HG02798 (cell line): Measurements from ENCODE around the gene ZFYVE28.

Experiments used
- ATAC-seq: cut with Tn5 transposase; IDR thresholded peaks from one replicate; pipeline ENCODE4 v1.9.1; 2021; ENCODE audit warnings: mild to moderate bottlenecking; ENCODE audit not compliant: unreplicated experiment, poor library complexity

Gene ZFYVE28

GRCh38 chr4:2266821-2267220 lies 151.6 kb downstream of the ZFYVE28 start:
- no peak for ATAC-seq

GRCh38 chr4:2266181-2266580 lies 152.3 kb downstream of the ZFYVE28 start:
- ATAC-seq = no peak

- ATAC-seq = no peak
These were observed 153.0 kb downstream of the ZFYVE28 start for GRCh38 chr4:2265113-2266110.

GRCh38 chr4:2264481-2265041 lies 153.9 kb downstream of the ZFYVE28 start:
- no peak for ATAC-seq

GRCh38 chr4:2263926-2264321 lies 154.5 kb downstream of the ZFYVE28 start:
- no peak for ATAC-seq

GRCh38 chr4:2262944-2263250 lies 155.5 kb downstream of the ZFYVE28 start:
- no peak for ATAC-seq

- peak; percentile 91 for ATAC-seq
These were observed 156.1 kb downstream of the ZFYVE28 start for GRCh38 chr4:2262145-2262943.

- no peak for ATAC-seq
These were observed 156.6 kb downstream of the ZFYVE28 start, which contains the start of gene MXD4 for GRCh38 chr4:2261853-2262144. MXD4 (minus strand) TSS chr4:2262109; CDS start chr4:2261980, 129 bp downstream.

- peak; percentile 20 for ATAC-seq
These were observed 157.2 kb downstream of the ZFYVE28 start for GRCh38 chr4:2261110-2261852.

GRCh38 chr4:2260344-2261109 lies 157.9 kb downstream of the ZFYVE28 start:
- ATAC-seq = no peak

GRCh38 chr4:2259541-2260343 lies 158.7 kb downstream of the ZFYVE28 start:
- no peak for ATAC-seq

GRCh38 chr4:2259036-2259540 lies 159.4 kb downstream of the ZFYVE28 start:
- ATAC-seq = no peak

- ATAC-seq = no peak
These were observed 160.1 kb downstream of the ZFYVE28 start for GRCh38 chr4:2258091-2259035.

- ATAC-seq = no peak
These were observed 160.9 kb downstream of the ZFYVE28 start for GRCh38 chr4:2257361-2258081.

- ATAC-seq = no peak
These were observed 161.7 kb downstream of the ZFYVE28 start for GRCh38 chr4:2256781-2257191.

GRCh38 chr4:2256156-2256731 lies 162.2 kb downstream of the ZFYVE28 start:
- ATAC-seq = no peak
